ENCODE data around the gene SLC12A5. TPM values are rescaled to one million over a fixed set of nuclear protein-coding genes. Genes with fewer than 3 reads are reported as not detected.

Gene SLC12A5
- total and polyA plus RNA-seq, 9 of the 15 experiments (the other 6 are each of a cell fraction or from before 2014, with no cell fraction given) = 0.36 to 7.5 (median 2.1) TPM

DNA sequence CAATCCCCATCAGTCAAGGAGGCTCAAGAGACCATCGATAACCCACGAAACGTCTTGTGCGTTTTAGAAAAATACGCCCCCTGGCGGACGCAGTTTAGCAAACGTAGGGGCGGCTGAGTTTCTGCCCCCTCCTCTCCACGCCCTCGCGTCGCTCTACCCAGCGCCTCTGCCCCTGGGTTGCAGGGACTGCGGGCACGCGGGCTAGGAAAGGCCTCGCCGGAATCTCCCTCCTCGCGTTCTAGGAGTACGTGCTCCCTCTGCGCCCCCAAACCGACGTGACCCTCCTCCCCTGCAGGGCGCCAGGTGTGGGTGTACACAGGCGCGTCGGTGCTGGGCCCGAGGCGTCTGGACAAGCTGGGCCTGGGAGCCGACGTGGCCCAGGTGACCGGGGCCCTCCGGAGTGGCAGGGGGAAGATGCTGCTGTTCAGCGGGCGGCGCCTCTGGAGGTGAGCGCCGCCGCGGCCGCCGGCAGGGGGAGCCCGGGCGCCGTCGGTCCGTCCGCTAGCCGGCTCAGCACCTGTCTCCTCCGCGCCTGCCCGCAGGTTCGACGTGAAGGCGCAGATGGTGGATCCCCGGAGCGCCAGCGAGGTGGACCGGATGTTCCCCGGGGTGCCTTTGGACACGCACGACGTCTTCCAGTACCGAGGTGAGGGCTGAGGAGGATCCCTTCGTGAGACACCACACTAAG, 15.0 kb upstream of the SLC12A5 start (continued):
- TF ChIP-seq, protein P1, sequence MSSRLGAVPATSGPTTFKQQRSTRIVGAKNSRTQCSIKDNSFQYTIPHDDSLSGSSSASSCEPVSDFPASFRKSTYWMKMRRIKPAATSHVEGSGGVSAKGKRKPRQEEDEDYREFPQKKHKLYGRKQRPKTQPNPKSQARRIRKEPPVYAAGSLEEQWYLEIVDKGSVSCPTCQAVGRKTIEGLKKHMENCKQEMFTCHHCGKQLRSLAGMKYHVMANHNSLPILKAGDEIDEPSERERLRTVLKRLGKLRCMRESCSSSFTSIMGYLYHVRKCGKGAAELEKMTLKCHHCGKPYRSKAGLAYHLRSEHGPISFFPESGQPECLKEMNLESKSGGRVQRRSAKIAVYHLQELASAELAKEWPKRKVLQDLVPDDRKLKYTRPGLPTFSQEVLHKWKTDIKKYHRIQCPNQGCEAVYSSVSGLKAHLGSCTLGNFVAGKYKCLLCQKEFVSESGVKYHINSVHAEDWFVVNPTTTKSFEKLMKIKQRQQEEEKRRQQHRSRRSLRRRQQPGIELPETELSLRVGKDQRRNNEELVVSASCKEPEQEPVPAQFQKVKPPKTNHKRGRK (tag; IDR thresholded peaks at IDR 0.05) = no peak
- TF ChIP-seq C11orf30 (IDR thresholded peaks at IDR 0.05; ENCODE audit: low read depth) = no peak
- TF ChIP-seq NR1H2 (CRISPR knock-in tag; IDR thresholded peaks at IDR 0.05) = no peak
- TF ChIP-seq HDAC3 (IDR thresholded peaks at IDR 0.05; ENCODE audit: borderline replicate concordance, partially characterized antibody) = no peak
- TF ChIP-seq, protein P2, sequence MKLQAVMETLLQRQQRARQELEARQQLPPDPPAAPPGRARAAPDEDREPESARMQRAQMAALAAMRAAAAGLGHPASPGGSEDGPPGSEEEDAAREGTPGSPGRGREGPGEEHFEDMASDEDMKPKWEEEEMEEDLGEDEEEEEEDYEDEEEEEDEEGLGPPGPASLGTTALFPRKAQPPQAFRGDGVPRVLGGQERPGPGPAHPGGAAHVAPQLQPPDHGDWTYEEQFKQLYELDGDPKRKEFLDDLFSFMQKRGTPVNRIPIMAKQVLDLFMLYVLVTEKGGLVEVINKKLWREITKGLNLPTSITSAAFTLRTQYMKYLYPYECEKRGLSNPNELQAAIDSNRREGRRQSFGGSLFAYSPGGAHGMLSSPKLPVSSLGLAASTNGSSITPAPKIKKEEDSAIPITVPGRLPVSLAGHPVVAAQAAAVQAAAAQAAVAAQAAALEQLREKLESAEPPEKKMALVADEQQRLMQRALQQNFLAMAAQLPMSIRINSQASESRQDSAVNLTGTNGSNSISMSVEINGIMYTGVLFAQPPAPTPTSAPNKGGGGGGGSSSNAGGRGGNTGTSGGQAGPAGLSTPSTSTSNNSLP (IDR thresholded peaks at IDR 0.05; ENCODE audit: borderline replicate concordance, low read depth, low read length) = no peak
- TF ChIP-seq NR3C1 (CRISPR knock-in tag; IDR thresholded peaks at IDR 0.05) = no peak
- peak; percentile 38; the same call in 1 of the 2 replicates for TF ChIP-seq SAFB (IDR thresholded peaks at IDR 0.05; ENCODE audit: borderline replicate concordance, low read depth, low read length)
- TF ChIP-seq SRF (CRISPR knock-in tag; IDR thresholded peaks at IDR 0.05) = no peak
- TF ChIP-seq TARDBP (IDR thresholded peaks at IDR 0.05) = peak; percentile 71
- no peak for TF ChIP-seq ERF (CRISPR knock-in tag; IDR thresholded peaks at IDR 0.05)
- TF ChIP-seq HNRNPL (IDR thresholded peaks at IDR 0.05; ENCODE audit: low read depth, low read length) = 0 out of 2 replicates have a peak, but pooled peaks have one; percentile 43
- TF ChIP-seq PRPF4 (IDR thresholded peaks at IDR 0.05; ENCODE audit: insufficient read depth, low read depth, low read length, poor library complexity, severe bottlenecking) = no peak
- no peak for TF ChIP-seq CSDE1 (IDR thresholded peaks at IDR 0.05)
- TF ChIP-seq, protein P3, sequence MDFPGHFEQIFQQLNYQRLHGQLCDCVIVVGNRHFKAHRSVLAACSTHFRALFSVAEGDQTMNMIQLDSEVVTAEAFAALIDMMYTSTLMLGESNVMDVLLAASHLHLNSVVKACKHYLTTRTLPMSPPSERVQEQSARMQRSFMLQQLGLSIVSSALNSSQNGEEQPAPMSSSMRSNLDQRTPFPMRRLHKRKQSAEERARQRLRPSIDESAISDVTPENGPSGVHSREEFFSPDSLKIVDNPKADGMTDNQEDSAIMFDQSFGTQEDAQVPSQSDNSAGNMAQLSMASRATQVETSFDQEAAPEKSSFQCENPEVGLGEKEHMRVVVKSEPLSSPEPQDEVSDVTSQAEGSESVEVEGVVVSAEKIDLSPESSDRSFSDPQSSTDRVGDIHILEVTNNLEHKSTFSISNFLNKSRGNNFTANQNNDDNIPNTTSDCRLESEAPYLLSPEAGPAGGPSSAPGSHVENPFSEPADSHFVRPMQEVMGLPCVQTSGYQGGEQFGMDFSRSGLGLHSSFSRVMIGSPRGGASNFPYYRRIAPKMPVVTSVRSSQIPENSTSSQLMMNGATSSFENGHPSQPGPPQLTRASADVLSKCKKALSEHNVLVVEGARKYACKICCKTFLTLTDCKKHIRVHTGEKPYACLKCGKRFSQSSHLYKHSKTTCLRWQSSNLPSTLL (IDR thresholded peaks at IDR 0.05) = no peak
- TF ChIP-seq TFAP4 (CRISPR knock-in tag; IDR thresholded peaks at IDR 0.05; ENCODE audit: borderline replicate concordance) = peak; percentile 51; the same call in 1 of the 2 replicates
- no peak for TF ChIP-seq U2AF2 (optimal IDR thresholded peaks at IDR 0.05; ENCODE audit: low read depth, low read length)
- peak; percentile 95 for TF ChIP-seq CTBP1 (IDR thresholded peaks at IDR 0.05; ENCODE audit: borderline replicate concordance)
- TF ChIP-seq E2F8 (IDR thresholded peaks at IDR 0.05; ENCODE audit: low read depth, partially characterized antibody) = peak; percentile 45
- no peak for TF ChIP-seq ZNF165 (CRISPR knock-in tag; IDR thresholded peaks at IDR 0.05; ENCODE audit: borderline replicate concordance)

All from K562 (cell line).